Brain pericyte (primary cell): ENCODE results near the gene RPL34.
"Not testable (repeated sequence)": the region's sequence is repeated elsewhere in the genome, so short reads cannot be mapped to it uniquely, and the experiment has no call there.

Source experiments
- DNase-seq: peaks from one replicate; pipeline ENCODE4 v3.0.0-alpha.2; 2012; ENCODE audit warnings: low read depth, low spot score

Gene RPL34

GRCh38 chr4:108620101-108620932, at the start of gene RPL34:
TSS of gene RPL34 (plus strand) at chr4:108620576. CDS start at chr4:108621960, 1,384 bp downstream.
- peak; percentile 94 for DNase-seq

GRCh38 chr4:108570993-108571569, 49.3 kb upstream of the RPL34 start:
- no peak for DNase-seq

GRCh38 chr4:108574402-108574801, 46.0 kb upstream of the RPL34 start:
- DNase-seq, result no peak

GRCh38 chr4:108581083-108581482, 39.3 kb upstream of the RPL34 start:
- no peak for DNase-seq

- DNase-seq, result no peak
These were observed 33.6 kb upstream of the RPL34 start for GRCh38 chr4:108586778-108587177.

- no peak for DNase-seq
These were observed 31.5 kb upstream of the RPL34 start for GRCh38 chr4:108588878-108589277.

- no peak for DNase-seq
These were observed 30.4 kb upstream of the RPL34 start for GRCh38 chr4:108589961-108590360.

GRCh38 chr4:108590776-108591175, 29.6 kb upstream of the RPL34 start:
- DNase-seq, result no peak

- DNase-seq, result no peak
These were observed 27.7 kb upstream of the RPL34 start for GRCh38 chr4:108592674-108592986.

GRCh38 chr4:108594296-108594695, 26.1 kb upstream of the RPL34 start:
- DNase-seq, result not testable (repeated sequence)

- DNase-seq, result no peak
These were observed 24.0 kb upstream of the RPL34 start for GRCh38 chr4:108596344-108596743.

GRCh38 chr4:108601106-108601505, 19.3 kb upstream of the RPL34 start:
- DNase-seq, result no peak

GRCh38 chr4:108601532-108601931, 18.8 kb upstream of the RPL34 start:
- DNase-seq, result no peak

- no peak for DNase-seq
These were observed 18.2 kb upstream of the RPL34 start for GRCh38 chr4:108602163-108602562.

GRCh38 chr4:108607079-108607815, 13.1 kb upstream of the RPL34 start:
- DNase-seq, result no peak

GRCh38 chr4:108611365-108611764, 9.0 kb upstream of the RPL34 start:
- DNase-seq, result no peak

- DNase-seq, result no peak
These were observed 8.0 kb upstream of the RPL34 start for GRCh38 chr4:108612365-108612764.

GRCh38 chr4:108619372-108620100, 840 bp upstream of the RPL34 start:
- DNase-seq, result no peak

GRCh38 chr4:108620933-108621905, 843 bp downstream of the RPL34 start:
- no peak for DNase-seq

- DNase-seq, result no peak
These were observed 1.6 kb downstream of the RPL34 start for GRCh38 chr4:108622022-108622421.

GRCh38 chr4:108622828-108623227, 2.5 kb downstream of the RPL34 start:
- no peak for DNase-seq
